ENCODE data around the gene GDF2.

Gene GDF2

GRCh38 chr10:47286591-47287315 lies 35.5 kb upstream of the GDF2 start:
- no peak for DNase-seq (ENCODE audit: extremely low read depth, low read depth)
- no peak for TF ChIP-seq CTCF (IDR thresholded peaks at IDR 0.05; ENCODE audit: low read depth, low read length)

- DNase-seq (ENCODE audit: extremely low read depth, low read depth), result no peak
- TF ChIP-seq CTCF (IDR thresholded peaks at IDR 0.05; ENCODE audit: low read depth, low read length), result no peak
These were observed 34.9 kb upstream of the GDF2 start for GRCh38 chr10:47287365-47287802.

- no peak for DNase-seq (ENCODE audit: extremely low read depth, low read depth)
- no peak for TF ChIP-seq CTCF (IDR thresholded peaks at IDR 0.05; ENCODE audit: low read depth, low read length)
These were observed 34.4 kb upstream of the GDF2 start for GRCh38 chr10:47287805-47288204.

GRCh38 chr10:47288236-47288635 lies 34.0 kb upstream of the GDF2 start:
- no peak for DNase-seq (ENCODE audit: extremely low read depth, low read depth)

GRCh38 chr10:47288916-47289495 lies 33.2 kb upstream of the GDF2 start:
- TF ChIP-seq CTCF (IDR thresholded peaks at IDR 0.05; ENCODE audit: low read depth, low read length), result no peak
- DNase-seq (ENCODE audit: extremely low read depth, low read depth), result no peak

More at GRCh38 chr10:47288236-47288635, 34.0 kb upstream of the GDF2 start:
- no peak for TF ChIP-seq CTCF (IDR thresholded peaks at IDR 0.05; ENCODE audit: low read depth, low read length)

- DNase-seq (ENCODE audit: extremely low read depth, low read depth), result no peak
- no peak for TF ChIP-seq CTCF (IDR thresholded peaks at IDR 0.05; ENCODE audit: low read depth, low read length)
These were observed 32.3 kb upstream of the GDF2 start for GRCh38 chr10:47289921-47290320.

- no peak for TF ChIP-seq CTCF (IDR thresholded peaks at IDR 0.05; ENCODE audit: low read depth, low read length)
- DNase-seq (ENCODE audit: extremely low read depth, low read depth), result no peak
These were observed 31.9 kb upstream of the GDF2 start for GRCh38 chr10:47290338-47290737.
